A549 (cell line): ENCODE measurements around the gene BIRC7. TPM values are rescaled to one million over a fixed set of nuclear protein-coding genes. Genes with fewer than 3 reads are reported as not detected.

Source experiments
- BCL3 ChIP-seq: fragments of >200 bp; sonication (Bioruptor Twin); formaldehyde crosslinking; IDR thresholded peaks from 3 replicates; pipeline ENCODE4 v1.6.1; 2016
- BHLHE40 ChIP-seq: IDR thresholded peaks from 2 replicates; pipeline ENCODE4 v1.6.1; 2012; ENCODE audit warnings: low read depth, low read length, inconsistent platforms
- CBX8 ChIP-seq: fragments of 200-600 bp; sonication (generic); IDR thresholded peaks from 2 replicates; pipeline ENCODE4 v1.6.1; 2016
- E2F6 ChIP-seq: IDR thresholded peaks from 2 replicates; pipeline ENCODE4 v1.6.1; 2012; ENCODE audit warnings: low read depth, borderline replicate concordance
- EHMT2 ChIP-seq: fragments of 200-600 bp; sonication (generic); IDR thresholded peaks from 2 replicates; pipeline ENCODE4 v1.6.1; 2016; ENCODE audit warnings: antibody characterized with exemption, low read depth, mild to moderate bottlenecking, moderate library complexity
- ELK1 ChIP-seq: fragments of 150-350 bp; IDR thresholded peaks from 2 replicates; pipeline ENCODE4 v1.6.1; 2014; ENCODE audit warnings: low read depth, mild to moderate bottlenecking, low read length
- FOSB ChIP-seq: fragments of 250-450 bp; sonication (Bioruptor Pico); IDR thresholded peaks from 2 replicates; pipeline ENCODE4 v1.5.0; 2020; ENCODE audit warnings: mild to moderate bottlenecking, moderate library complexity
- FOXS1 ChIP-seq: fragments of 250-450 bp; sonication (Bioruptor Pico); IDR thresholded peaks from 2 replicates; pipeline ENCODE4 v1.5.0; 2020; ENCODE audit warnings: mild to moderate bottlenecking, moderate library complexity
- HDAC2 ChIP-seq: fragments of 200-600 bp; sonication (generic); IDR thresholded peaks from 2 replicates; pipeline ENCODE4 v1.6.1; 2016
- HMGXB4 ChIP-seq: fragments of 250-450 bp; sonication (Bioruptor Pico); IDR thresholded peaks from 2 replicates; pipeline ENCODE4 v1.5.0; 2021; ENCODE audit warnings: mild to moderate bottlenecking, moderate library complexity, borderline replicate concordance
- HOXB13 ChIP-seq: fragments of 250-450 bp; sonication (Bioruptor Pico); IDR thresholded peaks from 2 replicates; pipeline ENCODE4 v1.5.0; 2020; ENCODE audit warnings: low read depth, mild to moderate bottlenecking, moderate library complexity
- KDM5A ChIP-seq: fragments of 200-600 bp; sonication (generic); IDR thresholded peaks from 2 replicates; pipeline ENCODE4 v1.6.1; 2016; ENCODE audit warnings: antibody characterized with exemption, mild to moderate bottlenecking
- MAZ ChIP-seq: fragments of 150-350 bp; IDR thresholded peaks from 2 replicates; pipeline ENCODE4 v1.6.1; 2014; ENCODE audit warnings: antibody characterized with exemption, low read depth, low read length, borderline replicate concordance
- MYC ChIP-seq: IDR thresholded peaks from 2 replicates; pipeline ENCODE4 v1.6.1; 2012; ENCODE audit warnings: mild to moderate bottlenecking, inconsistent platforms, low read length, improper control_type of control experiment, borderline replicate concordance
- NPAS2 ChIP-seq: fragments of 250-450 bp; sonication (Bioruptor Pico); IDR thresholded peaks from 2 replicates; pipeline ENCODE4 v1.8.0; 2022; ENCODE audit warnings: mild to moderate bottlenecking, moderate library complexity, borderline replicate concordance
- PBX3 ChIP-seq: IDR thresholded peaks from 2 replicates; pipeline ENCODE4 v1.6.1; 2012
- PHF8 ChIP-seq: fragments of 200-600 bp; sonication (generic); IDR thresholded peaks from 2 replicates; pipeline ENCODE4 v1.6.1; 2016; ENCODE audit warnings: low read depth, mild to moderate bottlenecking, antibody characterized with exemption, moderate library complexity, borderline replicate concordance
- POLR2A ChIP-seq: IDR thresholded peaks from 2 replicates; pipeline ENCODE4 v1.6.1; 2012; ENCODE audit warnings: mild to moderate bottlenecking, low read length
- POLR2AphosphoS2 ChIP-seq: conservative IDR thresholded peaks from 2 replicates; pipeline ENCODE4 v1.6.1; 2012; ENCODE audit warnings: low read length, improper control_type of control experiment, inconsistent platforms
- RNF2 ChIP-seq: fragments of 200-600 bp; sonication (generic); IDR thresholded peaks from 2 replicates; pipeline ENCODE4 v1.6.1; 2016; ENCODE audit warnings: low read depth, mild to moderate bottlenecking, antibody characterized with exemption, moderate library complexity, borderline replicate concordance
- TP53 ChIP-seq: fragments of 250-450 bp; sonication (Bioruptor Pico); IDR thresholded peaks from 2 replicates; pipeline ENCODE4 v1.5.0; 2021; ENCODE audit warnings: mild to moderate bottlenecking, moderate library complexity
- polyA plus RNA-seq, 4 experiments: library from polyadenylated mRNA; depleted of rRNA in 3 of 4; stranded (reverse); fragments of >200 nt; fragmentation: RNase III in 1 of 4; extraction: RNeasy Plus Mini Kit Qiagen cat#74134 plus additional on column Dnase treatment in 1 of 4; gene quantifications; 2 replicates in 3 of 4; 3 replicates in 1 of 4; pipeline ENCODE4 v1.2.3, GENCODE V29; 2011 to 2017
- TF ChIP-seq, protein P1 (sequence below): fragments of 250-450 bp; sonication (Bioruptor Pico); IDR thresholded peaks from 2 replicates; pipeline ENCODE4 v1.5.0; 2020; ENCODE audit warnings: low read depth, mild to moderate bottlenecking, moderate library complexity

BIRC7 gene
- polyA plus RNA-seq, 2 of the 4 experiments (the other 2 are of a cell fraction): 0.63 to 4.9 TPM

DNA sequence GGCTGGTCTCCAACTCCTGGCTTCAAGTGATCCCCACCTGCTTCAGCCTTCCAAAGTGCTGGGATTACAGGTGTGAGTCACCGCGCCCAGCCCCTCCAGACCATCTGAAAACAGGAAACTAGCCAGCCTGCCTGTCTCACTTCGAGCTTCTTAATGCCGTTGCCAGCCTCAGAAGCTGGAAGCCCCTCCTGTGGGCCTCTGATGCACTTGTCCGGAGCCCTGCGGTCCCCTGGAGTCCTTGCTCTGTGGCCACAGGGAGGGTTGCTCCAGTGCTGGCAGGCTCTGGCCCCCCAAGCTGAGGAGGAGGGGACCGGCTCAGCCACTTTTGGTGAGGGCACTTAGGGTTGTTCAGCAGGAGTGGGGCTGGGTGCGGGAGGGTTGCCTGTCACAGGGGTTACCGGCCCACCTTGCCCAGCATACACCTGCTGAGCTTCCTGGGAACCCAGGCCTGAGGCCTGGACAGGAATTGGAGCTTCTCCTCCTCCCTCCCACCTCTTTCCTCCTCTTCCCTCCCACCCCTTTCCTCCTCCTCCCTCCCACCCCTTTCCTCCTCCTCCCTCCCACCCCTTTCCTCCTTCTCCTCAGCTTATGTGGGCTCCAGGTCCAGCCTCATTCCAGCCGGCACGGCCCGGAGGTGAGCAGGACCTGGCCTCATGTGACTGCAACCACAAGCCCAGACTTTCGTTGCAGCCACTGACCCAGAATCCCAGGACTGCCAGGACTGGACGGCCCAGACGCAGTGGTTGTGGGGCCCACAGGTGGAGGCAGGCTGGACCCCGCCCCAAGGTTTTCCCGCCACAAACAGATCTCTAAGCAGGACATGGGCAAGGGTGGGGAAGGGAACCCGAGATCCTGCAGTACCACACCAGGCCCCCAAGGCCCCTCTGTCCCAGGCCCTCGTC, 9.4 kb upstream of the BIRC7 start (continued):
- TF ChIP-seq EHMT2 (no peak), BCL3 (no peak), CBX8 (no peak), E2F6 (0 out of 2 replicates have a peak, but pooled peaks have one; percentile 52), TP53 (CRISPR knock-in tag) (no peak), MAZ (no peak), POLR2AphosphoS2 (no peak), HDAC2 (no peak), PHF8 (no peak), PBX3 (no peak), KDM5A (no peak), HOXB13 (CRISPR knock-in tag) (no peak), HMGXB4 (CRISPR knock-in tag) (no peak), ELK1 (no peak), NPAS2 (no peak), BHLHE40 (no peak), RNF2 (no peak), MYC (no peak), FOSB (CRISPR knock-in tag) (no peak), FOXS1 (no peak), POLR2A (no peak)
- TF ChIP-seq, protein P1, sequence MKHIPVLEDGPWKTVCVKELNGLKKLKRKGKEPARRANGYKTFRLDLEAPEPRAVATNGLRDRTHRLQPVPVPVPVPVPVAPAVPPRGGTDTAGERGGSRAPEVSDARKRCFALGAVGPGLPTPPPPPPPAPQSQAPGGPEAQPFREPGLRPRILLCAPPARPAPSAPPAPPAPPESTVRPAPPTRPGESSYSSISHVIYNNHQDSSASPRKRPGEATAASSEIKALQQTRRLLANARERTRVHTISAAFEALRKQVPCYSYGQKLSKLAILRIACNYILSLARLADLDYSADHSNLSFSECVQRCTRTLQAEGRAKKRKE: 0 out of 2 replicates have a peak, but pooled peaks have one; percentile 13
